Brain pericyte (primary cell): ENCODE results near the gene LOX.

ENCODE experiments used
- DNase-seq: peaks from one replicate; pipeline ENCODE4 v3.0.0-alpha.2; 2012; ENCODE audit warnings: low read depth, low spot score

LOX gene, protein sequence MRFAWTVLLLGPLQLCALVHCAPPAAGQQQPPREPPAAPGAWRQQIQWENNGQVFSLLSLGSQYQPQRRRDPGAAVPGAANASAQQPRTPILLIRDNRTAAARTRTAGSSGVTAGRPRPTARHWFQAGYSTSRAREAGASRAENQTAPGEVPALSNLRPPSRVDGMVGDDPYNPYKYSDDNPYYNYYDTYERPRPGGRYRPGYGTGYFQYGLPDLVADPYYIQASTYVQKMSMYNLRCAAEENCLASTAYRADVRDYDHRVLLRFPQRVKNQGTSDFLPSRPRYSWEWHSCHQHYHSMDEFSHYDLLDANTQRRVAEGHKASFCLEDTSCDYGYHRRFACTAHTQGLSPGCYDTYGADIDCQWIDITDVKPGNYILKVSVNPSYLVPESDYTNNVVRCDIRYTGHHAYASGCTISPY

DNA sequence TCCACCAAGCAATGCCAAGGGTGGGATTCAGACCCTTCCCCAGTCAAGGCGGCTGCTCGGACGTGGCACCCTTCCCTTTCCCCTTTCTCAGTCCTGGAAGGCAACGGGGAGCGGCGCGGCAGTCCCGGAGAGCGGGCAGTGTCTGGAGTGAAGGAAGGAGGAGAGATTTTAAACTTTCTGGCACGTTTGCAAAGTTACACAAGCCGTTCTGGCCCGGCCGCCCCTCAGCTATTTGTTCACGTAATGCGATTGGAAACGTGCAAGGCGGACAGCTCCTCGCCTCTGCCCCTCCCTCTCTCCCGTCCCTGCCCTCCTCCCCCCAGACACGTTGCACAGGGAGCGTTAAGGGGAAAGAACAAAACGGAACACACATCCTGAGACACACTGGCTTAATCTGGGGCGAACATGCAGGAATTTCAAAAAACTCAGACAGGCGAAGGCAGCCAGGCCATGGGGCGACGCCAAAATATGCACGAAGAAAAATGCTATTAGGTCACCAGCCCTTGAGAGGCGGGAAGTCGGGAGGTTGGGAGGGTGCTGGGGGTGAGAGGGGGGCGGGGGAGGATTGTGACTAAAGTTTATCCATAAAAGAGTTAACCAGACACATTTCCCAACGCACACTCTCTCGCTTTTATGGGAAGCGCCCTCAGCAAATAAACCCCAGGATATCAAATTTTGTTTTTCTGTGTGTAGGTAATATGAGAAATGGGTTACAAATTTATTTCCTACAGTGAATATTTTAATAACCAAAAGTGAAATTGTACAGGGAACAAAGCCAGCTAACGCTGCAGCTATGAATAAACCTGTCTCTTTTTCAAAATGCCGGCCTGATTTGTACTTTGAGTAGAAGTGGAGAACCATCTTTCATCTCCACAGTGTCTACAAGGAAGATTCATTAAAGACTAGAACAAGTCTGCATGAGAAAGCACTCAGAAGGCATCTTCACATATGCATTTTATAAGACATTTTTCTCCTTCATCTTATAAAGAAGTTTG, at the start of gene LOX:
TSS of gene LOX (minus strand) at position 144 of the 995 bp plus-strand sequence. CDS start 274 bp downstream, outside the sequence.
- no peak for DNase-seq

DNA sequence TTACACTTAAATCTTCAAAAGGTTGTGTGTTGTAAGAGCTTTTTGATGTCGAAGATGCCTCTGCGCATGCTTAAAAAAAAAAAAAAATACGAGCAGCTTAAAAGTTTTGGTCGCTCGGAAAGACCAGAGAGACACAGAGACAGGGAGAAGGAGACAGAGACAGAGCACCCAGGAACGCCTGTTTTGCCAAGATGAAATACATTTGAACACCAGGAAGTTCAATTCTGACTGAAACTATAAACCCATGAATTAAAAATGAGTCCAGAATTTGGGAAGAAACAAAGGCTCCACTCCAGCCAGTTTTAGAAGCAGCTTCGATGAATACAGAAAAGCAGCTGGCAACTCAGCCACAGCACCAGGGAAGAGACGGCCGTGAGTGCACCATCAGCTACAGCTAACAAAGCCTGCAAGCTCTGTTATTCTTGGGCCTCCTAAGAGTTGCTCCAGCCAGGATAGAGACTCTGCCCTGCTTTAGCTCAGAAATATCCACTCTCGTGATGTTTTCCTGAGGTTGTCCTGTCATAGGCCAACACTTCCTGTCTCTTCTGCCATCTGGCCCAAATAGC, 48.8 kb upstream of the LOX start:
- no peak for DNase-seq

DNA sequence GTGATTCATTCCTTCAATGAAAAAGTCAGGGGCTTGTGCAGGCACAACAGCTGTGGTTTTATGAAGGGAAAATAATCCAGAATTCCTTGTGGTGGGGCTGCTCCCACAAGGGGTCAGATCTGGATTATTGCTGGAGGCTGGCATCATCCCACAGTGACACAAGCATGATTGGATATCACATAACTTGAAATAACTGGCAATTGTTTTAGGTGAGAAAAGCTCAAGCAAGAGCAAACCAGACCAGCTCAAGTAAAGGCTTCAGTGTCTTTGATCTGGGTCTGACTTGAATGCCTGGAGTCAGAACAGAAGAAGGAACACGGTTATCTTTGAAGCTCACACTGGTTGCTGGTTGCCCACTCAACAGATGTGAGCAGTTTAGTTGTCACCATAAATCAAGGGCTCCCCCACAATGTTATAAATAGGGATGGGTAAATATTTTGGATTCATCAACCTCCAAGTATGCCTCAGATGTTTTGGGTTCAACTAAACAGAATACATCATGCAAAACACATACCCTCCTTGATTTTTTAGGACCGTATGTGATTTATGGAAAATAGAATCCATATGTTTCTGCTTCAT, 48.2 kb upstream of the LOX start:
- DNase-seq = no peak

DNA sequence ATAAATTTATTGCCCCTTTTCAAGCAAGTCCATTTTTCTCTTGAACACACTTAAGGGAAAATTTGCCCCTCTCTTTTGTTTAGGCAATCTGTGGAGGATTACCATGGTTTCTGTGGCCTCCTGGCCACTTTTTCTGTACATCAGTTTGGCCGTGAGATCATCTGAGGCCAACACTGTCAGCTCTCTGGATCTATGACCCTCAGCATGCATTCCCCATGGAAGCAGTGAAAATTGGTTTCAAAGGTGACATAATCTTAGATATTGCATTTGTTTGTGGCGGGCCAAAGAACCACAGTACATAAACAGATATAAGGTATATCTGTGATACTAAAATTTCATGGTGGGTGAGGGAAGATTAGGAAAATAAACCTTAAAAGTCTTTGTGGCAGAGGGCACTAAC, 46.7 kb upstream of the LOX start:
- DNase-seq = no peak

DNA sequence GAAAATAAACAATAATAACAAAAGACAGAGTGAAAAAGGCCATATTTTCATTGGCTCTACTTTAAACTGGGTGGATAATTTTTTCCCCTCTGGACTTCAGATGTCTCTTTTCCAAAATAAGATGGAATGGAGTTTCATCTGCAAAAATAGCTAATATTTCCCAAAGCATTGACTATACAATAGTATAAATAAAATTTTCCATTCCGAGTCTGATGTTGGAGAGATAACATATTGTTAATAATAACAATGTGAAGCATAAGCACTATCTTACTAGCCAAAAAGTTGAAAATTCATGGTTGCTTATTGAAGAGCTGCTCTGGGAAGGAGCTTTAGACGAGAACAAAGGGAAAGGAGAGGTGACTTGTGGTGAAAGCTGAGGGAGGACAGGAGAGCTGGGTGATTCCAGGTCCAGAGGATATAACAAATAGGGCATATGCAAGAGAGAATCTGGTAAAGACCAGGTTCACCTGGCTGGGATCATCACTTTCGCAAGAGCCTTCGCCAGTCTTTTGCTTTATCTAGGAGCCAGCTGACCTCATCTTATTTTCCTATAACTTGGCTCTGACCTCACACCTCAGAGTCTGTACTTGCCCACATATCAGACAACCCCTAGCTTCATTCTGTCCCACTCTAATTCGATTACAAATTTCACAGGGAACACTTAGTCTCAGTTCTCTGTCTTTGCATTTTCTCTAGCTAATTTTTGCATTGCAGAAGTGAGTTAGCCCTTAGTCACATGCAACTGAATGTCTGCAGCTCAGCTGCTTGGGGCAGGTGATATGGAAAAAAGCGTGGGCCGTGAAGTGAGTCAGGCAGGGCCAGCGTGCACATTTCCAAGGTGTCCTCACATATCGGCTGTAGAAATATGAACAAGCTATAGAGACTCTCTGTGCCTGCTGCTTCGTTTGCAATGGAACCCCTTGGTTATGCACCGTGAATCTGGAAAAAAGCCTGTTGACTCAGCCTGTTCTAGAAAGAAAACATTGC, 43.7 kb upstream of the LOX start:
- no peak for DNase-seq

DNA sequence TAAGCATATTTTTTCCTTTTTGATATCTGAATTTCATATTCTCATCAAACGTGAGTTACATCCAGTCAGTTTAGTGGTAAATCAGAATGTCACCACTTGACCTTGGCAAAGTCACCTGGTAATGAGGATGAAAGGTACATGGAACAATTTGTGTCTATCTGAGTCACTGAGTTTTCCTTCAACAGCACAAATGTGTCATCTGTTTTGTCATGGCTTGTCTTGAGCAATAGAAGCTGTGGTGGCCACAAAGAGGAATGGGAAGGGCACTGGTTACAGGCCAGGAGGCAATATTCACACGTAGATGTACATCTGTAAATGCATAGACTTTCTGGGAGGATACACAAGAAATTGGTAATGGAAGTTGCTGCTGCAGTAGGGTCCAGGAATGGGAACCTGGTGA, 42.9 kb upstream of the LOX start:
- DNase-seq = no peak

DNA sequence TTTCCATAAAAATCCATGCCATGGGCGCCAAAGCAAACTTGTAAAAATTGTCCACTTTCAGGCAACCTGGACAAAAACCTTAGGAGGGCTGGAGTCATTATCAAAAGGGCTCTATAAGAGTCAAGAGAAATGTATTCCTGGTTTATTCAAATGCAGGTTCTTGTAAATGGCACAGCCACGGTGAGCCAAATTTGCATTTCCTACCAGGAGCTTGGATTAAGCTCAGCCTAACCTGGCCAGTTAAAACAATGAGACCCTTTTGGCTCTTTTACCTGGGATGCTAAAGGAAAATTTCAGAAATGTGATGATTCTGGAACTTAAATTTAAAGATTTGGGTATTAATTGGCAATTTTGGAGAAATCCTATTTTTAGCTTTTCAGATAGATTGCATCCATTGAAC, 42.4 kb upstream of the LOX start:
- no peak for DNase-seq

DNA sequence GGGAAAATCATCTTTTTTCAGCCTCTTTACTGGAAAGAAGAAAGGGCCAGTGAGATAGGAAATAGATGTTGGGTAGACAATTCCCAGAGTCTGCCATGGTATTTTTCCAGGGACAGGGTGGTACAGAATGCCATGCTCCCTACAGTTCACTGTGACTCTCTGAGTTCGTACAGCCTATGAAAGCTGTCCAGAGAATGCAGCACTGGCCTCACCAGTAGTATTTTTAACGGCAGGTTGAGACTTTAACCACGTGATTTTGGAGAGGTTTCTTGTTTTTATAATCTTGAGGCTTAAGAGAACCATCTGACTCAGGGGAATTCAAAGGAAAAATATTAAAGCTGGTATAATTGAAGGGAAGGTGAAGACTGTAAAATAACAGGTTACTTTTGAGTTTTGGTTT, 41.1 kb upstream of the LOX start:
- DNase-seq = no peak

DNA sequence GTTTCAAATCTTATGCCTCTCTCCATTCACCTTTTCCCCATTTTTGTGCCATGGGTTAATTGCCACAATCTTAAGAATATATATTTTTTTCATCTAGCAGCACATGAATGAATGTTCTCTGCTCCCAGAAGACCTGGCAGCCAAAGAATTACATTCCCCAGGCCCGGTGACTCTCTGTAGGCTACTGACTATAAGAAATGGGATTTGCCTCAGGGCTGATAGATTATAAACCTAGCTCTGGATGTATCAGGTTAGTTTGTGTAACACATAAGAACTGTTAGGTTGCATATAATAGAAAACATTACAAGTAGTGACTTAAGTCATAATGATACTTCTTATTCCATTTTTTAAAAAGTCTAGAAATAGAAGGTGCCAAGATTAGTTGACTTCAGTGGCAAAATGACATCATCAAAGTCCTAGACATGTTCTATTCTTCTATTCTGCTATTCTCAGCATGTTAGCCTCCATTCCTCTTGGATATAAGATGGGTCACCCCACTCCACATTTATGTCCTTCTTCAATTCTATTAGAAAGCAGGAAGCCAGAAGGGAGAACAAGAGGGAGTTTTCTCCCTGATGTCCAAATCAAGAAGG, 40.4 kb upstream of the LOX start:
- no peak for DNase-seq

DNA sequence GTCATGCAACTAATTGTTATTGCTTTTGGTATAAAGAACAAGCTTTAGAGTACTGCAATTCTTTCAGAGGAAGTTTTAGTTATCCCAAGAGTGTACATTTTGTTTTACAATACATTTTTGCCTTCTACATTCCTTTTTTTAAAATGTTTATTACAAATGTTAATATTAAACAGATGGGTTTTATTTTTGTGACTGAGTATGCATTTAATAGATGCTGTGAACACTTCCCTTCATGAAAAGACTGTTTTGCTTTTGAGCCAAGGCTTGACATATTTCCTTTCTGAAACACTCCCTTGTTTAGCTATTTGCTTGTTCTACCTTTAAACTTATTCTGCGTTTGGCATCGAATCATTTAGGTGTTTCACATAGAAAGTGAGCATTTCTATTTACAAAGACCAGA, 36.4 kb upstream of the LOX start:
- no peak for DNase-seq

DNA sequence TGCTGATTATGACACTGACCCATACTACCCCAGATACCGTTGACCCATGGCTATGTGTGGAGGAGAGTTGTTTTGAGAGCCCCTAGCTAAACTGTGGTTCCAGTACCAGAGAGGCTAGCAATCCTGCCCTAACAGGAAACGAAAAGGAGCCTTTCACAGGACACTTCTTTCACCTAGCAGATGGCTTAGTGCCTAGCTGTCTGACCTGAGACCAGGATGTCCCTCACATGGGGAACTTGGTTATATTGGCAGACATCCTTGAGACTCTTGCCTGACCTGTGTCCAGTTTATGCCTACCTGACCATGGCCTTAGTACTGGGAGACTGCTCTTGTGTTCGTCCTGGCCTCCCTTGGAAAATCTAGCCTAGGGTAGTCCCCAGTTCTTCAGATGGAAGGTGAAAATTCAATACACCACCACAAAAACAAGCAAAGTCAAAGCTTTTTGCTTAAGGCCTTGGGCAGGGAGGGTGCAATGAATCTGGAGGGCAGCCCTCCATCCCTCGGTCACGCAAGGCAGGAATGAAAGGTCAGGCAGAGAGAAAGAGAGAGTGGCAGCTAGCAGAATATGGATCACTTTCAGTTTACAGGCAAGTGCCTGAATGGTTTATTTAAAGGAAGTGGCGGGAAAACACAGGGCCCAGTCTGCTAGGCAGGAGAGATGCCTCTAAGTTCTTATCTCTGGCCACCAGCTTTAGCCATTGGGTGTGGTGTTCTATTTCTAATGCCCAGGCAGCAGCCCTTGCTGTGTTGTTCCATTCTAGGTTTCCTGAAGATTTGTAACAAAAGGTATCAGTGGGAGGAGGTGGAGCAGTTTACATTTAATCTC, 34.9 kb upstream of the LOX start:
- DNase-seq = no peak

DNA sequence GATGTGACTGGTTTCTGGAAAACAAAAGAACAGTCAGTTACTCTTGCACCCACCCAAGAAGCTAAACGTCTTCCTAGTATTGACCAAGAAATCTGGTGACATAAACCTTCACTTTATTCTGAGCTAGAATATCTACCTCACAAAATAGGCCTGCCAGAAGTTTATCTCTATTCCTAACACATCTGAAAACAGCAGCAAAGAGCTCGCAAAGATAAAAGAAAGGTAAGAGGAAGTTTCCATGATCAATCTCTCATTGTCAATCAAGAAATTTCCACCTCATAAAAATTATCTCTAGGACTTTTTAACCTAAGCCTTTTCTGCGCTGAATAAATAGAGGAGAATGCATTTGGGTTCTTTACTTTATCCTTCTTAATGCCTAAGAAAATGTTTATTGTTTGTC, 34.0 kb upstream of the LOX start:
- DNase-seq = no peak

DNA sequence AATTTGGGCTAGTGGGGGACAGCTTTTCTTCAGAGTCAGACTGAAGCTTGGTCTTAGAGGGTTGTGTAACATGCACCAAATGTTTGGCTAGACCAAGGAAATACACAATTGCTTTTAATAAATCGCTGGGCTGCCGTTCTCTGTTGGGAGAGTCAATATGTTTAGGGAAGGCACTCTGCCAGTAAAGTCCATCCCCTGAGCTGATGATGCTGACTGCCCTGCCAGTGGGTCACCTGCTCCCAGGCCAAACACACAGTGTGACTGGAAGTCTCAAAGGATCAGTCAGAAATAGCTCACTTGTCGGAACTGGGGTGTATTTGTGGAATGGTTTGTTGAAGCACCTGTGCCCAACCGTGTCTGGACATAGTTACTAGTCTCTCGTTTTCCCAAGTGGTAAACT, 33.4 kb upstream of the LOX start:
- DNase-seq = no peak

DNA sequence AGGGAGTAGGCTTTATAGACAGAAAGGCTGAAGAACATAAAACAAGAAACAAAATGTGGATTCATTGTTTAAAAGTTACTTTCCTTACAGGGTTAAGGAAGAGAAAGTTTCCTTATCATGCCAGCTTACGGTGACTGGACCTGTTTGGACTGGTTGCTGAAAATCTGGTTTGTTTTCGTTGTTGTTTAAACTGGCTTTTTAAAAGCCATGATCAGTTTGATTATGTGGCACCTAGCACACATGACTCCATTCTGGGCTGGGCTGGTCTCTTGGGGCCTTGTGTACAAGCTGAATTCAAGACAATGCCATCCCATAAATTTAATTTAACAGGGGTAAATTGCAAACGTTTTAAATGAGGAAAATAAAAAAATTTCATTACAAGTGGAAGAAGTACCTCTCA, 32.9 kb upstream of the LOX start:
- no peak for DNase-seq

DNA sequence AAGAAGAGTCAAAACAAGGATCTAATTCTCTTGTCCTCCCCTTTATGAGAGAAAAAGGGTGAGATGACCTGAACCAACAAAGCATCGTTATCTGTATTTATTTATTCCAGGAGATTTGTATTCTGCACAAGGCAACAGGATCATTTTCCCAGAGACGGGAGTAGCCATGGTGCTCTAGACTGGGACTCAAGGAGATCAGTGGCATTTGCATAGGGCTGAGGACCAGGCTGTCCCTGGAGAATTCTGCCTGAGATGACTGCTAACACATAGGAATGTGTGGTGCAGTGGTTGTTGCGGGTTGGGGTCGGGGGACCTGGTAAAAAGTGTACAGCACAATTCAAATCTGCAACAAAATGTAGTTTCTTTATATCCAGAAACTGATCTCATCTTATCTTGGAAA, 29.0 kb upstream of the LOX start:
- no peak for DNase-seq

DNA sequence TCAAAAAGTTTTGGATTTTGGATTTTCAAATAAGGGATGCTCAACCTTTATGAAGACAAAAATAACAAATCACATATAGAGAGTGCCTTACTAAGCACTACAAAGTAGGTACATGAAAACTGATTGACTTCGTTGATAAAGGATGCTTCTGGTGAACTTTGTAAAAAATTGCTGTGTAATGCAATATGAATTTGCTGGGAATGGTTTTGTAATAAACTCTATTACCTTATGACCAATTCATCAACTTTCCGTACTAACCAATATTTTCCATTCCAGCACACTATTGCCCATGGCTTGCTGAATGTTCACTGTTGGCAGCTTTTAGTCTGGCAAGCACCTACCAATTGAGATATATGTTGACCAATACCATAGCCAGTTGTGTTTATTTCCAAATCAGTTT, 27.9 kb upstream of the LOX start:
- DNase-seq = no peak

DNA sequence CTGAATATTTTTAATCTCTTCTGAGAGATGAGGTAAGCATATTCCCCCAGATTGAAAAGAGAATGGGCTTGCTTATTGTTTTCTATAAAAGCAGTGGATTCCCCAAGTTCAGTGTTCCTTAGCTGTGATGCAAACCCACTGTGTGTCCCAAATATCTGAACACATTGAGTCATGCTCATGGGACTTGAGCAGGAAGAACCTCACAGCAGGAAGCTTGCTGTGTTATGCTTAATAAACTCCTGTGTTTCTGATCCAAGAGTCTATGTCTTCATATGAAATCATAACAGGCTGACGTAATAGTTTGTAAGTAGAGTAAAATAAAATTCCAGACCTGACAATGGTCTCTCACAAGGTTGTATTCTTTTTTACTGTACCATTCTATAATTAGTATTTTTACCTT, 24.8 kb upstream of the LOX start:
- DNase-seq = peak; percentile 71

DNA sequence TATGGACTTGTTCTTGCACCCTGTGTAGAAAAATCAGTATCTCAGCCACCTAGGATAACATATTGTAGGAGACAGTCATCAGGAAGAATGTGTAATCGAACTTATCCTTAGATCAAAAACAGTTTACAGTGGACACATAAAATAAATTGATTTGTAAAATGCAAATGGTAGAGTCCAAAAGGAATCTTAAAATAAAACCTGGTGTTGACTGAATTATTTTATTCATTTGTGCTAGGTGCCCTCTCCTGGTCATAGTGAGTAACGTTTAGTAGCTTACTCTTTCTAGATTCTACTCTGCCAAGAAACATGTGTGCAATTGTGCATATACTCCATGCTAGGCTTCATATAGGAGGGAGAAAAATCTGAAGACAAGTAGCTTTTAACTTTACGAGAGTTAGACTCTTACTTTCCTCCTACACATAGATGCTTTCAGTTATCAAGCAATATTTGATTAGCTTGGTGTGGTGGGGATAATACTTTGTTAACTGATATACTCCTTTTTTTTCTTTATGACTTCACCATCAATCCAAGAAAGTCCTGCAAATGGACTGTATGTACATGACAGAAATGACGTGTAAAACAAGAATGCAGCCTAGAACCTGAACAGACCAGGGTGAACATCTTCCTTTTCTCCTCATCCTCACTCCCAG, 23.7 kb upstream of the LOX start:
- no peak for DNase-seq
